Kidney epithelial cell (primary cell): ENCODE data around the gene GATA3. TPM values are rescaled to one million over a fixed set of nuclear protein-coding genes. Genes with fewer than 3 reads are reported as not detected.

Experiments
- DNase-seq: peaks from one replicate; pipeline ENCODE4 v3.0.0-alpha.2; 2010; ENCODE audit warnings: low read depth
- H3K27me3 ChIP-seq: 2 replicates; pipeline ENCODE4 v1.6.0; 2011; ENCODE audit warnings: low read length; ENCODE audit not compliant: control insufficient read depth, insufficient read depth
- H3K36me3 ChIP-seq: 2 replicates; pipeline ENCODE4 v1.5.1; 2011; ENCODE audit warnings: low read length; ENCODE audit not compliant: control insufficient read depth, insufficient read depth
- H3K4me3 ChIP-seq: 2 replicates; pipeline ENCODE4 v1.5.1; 2011; ENCODE audit warnings: low read depth, mild to moderate bottlenecking, control low read depth, low read length
- total RNA-seq: library from RNA; depleted of rRNA; stranded (reverse); fragments of >200 nt; gene quantifications from 2 replicates; pipeline ENCODE4 v1.2.3, GENCODE V29; 2015
- TF ChIP-seq, protein P1 (sequence below): IDR thresholded peaks from 2 replicates; pipeline ENCODE4 v1.5.1; 2011; ENCODE audit warnings: mild to moderate bottlenecking, moderate library complexity, low read length, control low read depth, inconsistent platforms; ENCODE audit not compliant: insufficient read depth, poor library complexity, severe bottlenecking

The GATA3 gene
- total RNA-seq, 1 donor from 2014 or later = 10.9 TPM

DNA sequence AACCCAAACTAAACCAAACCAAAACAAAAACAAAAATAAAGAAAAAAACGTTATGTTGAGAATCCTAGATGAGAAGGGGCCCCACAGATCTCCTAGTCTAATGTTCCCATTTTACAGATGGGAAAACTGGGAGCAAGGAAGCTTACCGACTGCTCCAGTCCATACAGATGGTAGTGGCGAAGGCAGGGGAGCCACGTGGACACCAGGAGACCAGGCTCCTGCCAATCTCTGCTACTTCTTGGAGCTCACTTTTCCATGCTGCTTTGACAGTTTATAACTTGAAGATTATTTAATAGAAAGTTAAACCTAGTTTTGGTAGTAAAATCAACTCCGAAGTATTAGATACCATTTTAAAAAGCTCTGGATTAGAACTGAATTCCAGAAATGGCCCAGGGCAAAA lies 62.0 kb downstream of the GATA3 start:
- TF ChIP-seq, protein P1, sequence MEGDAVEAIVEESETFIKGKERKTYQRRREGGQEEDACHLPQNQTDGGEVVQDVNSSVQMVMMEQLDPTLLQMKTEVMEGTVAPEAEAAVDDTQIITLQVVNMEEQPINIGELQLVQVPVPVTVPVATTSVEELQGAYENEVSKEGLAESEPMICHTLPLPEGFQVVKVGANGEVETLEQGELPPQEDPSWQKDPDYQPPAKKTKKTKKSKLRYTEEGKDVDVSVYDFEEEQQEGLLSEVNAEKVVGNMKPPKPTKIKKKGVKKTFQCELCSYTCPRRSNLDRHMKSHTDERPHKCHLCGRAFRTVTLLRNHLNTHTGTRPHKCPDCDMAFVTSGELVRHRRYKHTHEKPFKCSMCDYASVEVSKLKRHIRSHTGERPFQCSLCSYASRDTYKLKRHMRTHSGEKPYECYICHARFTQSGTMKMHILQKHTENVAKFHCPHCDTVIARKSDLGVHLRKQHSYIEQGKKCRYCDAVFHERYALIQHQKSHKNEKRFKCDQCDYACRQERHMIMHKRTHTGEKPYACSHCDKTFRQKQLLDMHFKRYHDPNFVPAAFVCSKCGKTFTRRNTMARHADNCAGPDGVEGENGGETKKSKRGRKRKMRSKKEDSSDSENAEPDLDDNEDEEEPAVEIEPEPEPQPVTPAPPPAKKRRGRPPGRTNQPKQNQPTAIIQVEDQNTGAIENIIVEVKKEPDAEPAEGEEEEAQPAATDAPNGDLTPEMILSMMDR = no peak
- no peak overlapping the region for H3K4me3 ChIP-seq
- H3K27me3 ChIP-seq = no peaks in the 10 kb centered on the region
- no peak for DNase-seq
- H3K36me3 ChIP-seq = no peaks in the 10 kb centered on the region

DNA sequence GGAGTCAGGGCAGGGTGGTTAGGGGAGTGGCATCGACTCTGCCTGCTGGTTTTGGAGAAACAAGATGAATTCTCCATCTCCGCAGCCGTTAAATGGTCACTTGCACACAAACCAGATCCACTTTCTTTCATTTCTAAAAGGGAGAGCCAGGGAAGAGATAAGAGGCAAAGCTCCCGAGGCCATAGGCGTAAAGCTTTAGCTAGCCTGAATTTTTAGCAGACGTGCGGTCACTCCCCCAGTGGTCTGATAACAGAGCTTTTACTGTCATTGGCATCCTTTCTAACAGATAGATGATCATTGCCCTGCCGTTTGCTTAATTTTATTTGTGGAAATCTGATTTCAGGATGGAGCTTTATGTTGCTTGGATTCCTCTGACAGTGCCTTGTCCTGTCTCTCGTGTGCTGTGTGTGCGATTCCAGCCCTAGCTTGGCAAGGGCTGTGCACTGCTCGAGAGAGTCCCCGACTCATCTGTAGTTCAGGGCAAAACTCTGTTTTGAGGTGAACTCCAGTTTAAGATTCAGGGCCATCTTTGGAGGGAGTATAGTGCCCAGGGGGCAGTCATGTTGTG lies 62.5 kb downstream of the GATA3 start:
- no peaks in the 10 kb centered on the region for H3K27me3 ChIP-seq

DNA sequence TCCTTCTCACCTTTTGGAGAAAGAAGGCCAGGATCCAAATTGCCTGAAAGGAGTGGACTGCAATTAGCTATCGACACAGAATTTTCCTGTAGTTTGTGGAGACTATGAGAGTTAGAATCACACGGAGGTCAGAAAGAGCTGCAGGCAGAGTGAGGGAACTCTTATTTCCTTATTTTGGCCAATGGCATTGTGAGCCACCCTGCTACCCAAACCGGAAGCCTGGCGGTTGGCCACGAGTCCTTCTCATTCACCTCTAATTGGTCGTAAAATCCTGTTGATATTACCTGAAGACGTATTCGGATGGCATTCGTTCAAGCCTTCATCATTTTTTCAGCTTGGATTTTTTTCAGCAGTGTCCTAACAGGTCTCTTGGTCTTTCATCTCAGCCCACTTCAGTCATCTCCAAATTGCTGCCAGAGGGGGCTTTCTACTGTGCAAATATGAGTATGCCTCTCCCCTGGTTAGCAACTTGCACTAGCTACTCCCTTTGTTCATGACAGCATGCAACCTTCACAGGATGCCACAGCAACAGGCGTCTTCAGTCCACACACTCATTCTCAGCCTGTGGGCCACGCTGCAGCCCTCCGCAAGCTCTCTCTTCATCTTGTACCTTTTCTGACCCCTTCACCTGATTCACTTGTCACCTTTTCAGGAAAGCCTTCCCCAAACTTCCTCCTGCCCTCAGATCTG lies 66.9 kb downstream of the GATA3 start:
- TF ChIP-seq, protein P1 = no peak
- no peak overlapping the region for H3K4me3 ChIP-seq
- DNase-seq = no peak
- H3K27me3 ChIP-seq = no peaks in the 10 kb centered on the region
- H3K36me3 ChIP-seq = no peaks in the 10 kb centered on the region

More for the DNA sequence above, 62.5 kb downstream of the GATA3 start:
- no peak overlapping the region for H3K4me3 ChIP-seq
- TF ChIP-seq, protein P1 = no peak
- DNase-seq = no peak
- H3K36me3 ChIP-seq = no peaks in the 10 kb centered on the region

DNA sequence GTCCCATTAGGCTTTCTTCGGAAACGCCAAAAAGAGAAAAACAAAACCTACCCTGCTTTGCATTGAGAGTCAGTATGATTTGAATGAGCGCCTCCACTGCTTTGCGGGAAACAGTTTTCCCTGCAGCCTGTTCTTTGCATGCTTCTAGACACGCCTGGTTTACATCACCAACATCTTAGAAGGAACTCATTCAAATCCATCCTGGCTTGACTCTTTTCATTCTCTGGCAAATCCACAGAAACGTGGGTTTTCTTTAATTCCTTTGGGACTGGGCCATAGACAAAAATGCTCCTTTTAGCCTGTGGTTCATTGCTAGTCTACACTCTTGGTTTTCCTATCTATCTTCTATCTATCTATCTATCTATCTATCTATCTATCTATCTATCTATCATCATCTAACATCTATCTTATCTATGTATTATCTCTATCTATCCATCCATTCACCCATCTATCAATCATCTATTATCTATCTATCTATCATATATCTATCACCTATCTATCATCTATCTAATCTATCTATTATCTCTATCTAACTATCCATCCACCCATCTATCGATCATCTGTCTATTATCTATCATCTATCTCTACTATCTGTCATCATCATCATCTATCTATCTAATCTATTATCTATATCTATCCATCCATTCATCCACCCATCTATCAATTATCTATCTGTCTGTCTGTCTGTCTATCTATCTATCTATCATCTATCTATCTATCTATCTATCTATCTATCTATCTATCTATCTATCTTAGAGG lies 68.3 kb downstream of the GATA3 start:
- no peaks in the 10 kb centered on the region for H3K27me3 ChIP-seq
- TF ChIP-seq, protein P1 = no peak
- no peak for DNase-seq
- no peak overlapping the region for H3K4me3 ChIP-seq
- H3K36me3 ChIP-seq = no peaks in the 10 kb centered on the region

DNA sequence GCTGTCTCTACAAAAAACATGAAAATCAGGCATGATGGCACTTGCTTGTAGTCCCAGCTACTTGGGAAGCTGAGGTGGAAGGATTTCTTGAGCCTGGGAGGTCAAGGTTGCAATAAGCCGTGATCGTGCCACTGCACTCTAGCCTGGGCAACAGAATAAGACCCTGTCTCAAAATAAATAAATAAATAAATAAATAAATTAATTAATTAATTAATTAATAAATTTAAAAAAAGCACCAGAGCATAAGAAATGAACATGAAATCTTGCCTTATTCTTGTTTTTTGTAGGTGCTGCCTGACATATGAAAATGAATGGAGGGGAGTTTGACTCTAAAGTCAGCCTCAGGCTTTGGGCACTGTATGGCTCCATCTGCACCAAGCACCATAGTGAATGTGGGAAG lies 69.9 kb downstream of the GATA3 start:
- Histone ChIP-seq H3K27me3 (no peaks in the 10 kb centered on the region), H3K36me3 (no peaks in the 10 kb centered on the region), H3K4me3 (no peak overlapping the region)
- TF ChIP-seq, protein P1 = no peak
- no peak for DNase-seq

Other genes starting within 250 kb of the GATA3 start
- gene TAF3, start 236.2 kb upstream of the GATA3 start, total RNA-seq = 4.8 and 5.1 TPM in 2 replicates